GM19025 (cell line): ENCODE results near the gene UBL4B.

Experiments
- ATAC-seq: cut with Tn5 transposase; IDR thresholded peaks from one replicate; pipeline ENCODE4 v1.9.1; 2021; ENCODE audit warnings: mild to moderate bottlenecking, low read depth, moderate library complexity; ENCODE audit not compliant: unreplicated experiment

UBL4B gene

GRCh38 chr1:110151175-110151669 is 39.0 kb downstream of the UBL4B start:
- no peak for ATAC-seq

GRCh38 chr1:110152133-110152785 is 40.0 kb downstream of the UBL4B start:
- ATAC-seq: no peak

- ATAC-seq: no peak
These were observed 41.2 kb downstream of the UBL4B start for GRCh38 chr1:110153407-110153950.

- no peak for ATAC-seq
These were observed 43.8 kb downstream of the UBL4B start for GRCh38 chr1:110155878-110156522.

GRCh38 chr1:110158261-110158660 is 46.0 kb downstream of the UBL4B start:
- ATAC-seq: no peak

GRCh38 chr1:110159168-110159567 is 46.9 kb downstream of the UBL4B start:
- ATAC-seq: no peak

GRCh38 chr1:110160538-110161100 is 48.4 kb downstream of the UBL4B start:
- no peak for ATAC-seq

- ATAC-seq: no peak
These were observed 48.9 kb downstream of the UBL4B start for GRCh38 chr1:110161165-110161564.

GRCh38 chr1:110161849-110162248 is 49.6 kb downstream of the UBL4B start:
- ATAC-seq: no peak
